Osteocyte (in vitro differentiated cells): ENCODE measurements around the gene ZNF853. TPM values are rescaled to one million over a fixed set of nuclear protein-coding genes. Genes with fewer than 3 reads are reported as not detected.
A peak's percentile ranks its signal among the peaks of the same experiment; 100 is the strongest.
"Not testable (repeated sequence)": the region's sequence is repeated elsewhere in the genome, so short reads cannot be mapped to it uniquely, and the experiment has no call there.

Experiments
- DNase-seq: peaks from one replicate; pipeline ENCODE4 v3.0.0; 2021; ENCODE audit warnings: mixed read lengths; ENCODE audit not compliant: unreplicated experiment; ENCODE audit errors: extremely low spot score
- H3K27ac Mint-ChIP-seq: one replicate; pipeline ENCODE4 v1.8.0; 2021; ENCODE audit warnings: mild to moderate bottlenecking, mixed read lengths; ENCODE audit not compliant: unreplicated experiment
- H3K27me3 Mint-ChIP-seq: one replicate; pipeline ENCODE4 v1.8.0; 2021; ENCODE audit warnings: mixed read lengths; ENCODE audit not compliant: unreplicated experiment
- H3K36me3 Mint-ChIP-seq: one replicate; pipeline ENCODE4 v1.8.0; 2021; ENCODE audit warnings: mixed read lengths; ENCODE audit not compliant: unreplicated experiment
- H3K4me1 Mint-ChIP-seq: one replicate; pipeline ENCODE4 v1.8.0; 2021; ENCODE audit warnings: mixed read lengths; ENCODE audit not compliant: unreplicated experiment
- H3K4me3 Mint-ChIP-seq: one replicate; pipeline ENCODE4 v1.8.0; 2021; ENCODE audit warnings: mild to moderate bottlenecking, moderate library complexity, mixed read lengths; ENCODE audit not compliant: unreplicated experiment
- H3K9me3 Mint-ChIP-seq: one replicate; pipeline ENCODE4 v1.8.0; 2021; ENCODE audit warnings: mixed read lengths; ENCODE audit not compliant: unreplicated experiment
- total RNA-seq: library from RNA; stranded (reverse); gene quantifications from 2 replicates; pipeline ENCODE4 v1.2.1, GENCODE V29; 2021
- TF ChIP-seq, protein P1 (sequence below): fragments of 200-600 bp; sonication (generic); IDR thresholded peaks from 2 replicates; pipeline ENCODE4 v1.5.0; 2021; ENCODE audit warnings: antibody characterized with exemption, mild to moderate bottlenecking, moderate library complexity

The ZNF853 gene
- total RNA-seq, 1 donor from 2014 or later: 18.2 TPM

DNA sequence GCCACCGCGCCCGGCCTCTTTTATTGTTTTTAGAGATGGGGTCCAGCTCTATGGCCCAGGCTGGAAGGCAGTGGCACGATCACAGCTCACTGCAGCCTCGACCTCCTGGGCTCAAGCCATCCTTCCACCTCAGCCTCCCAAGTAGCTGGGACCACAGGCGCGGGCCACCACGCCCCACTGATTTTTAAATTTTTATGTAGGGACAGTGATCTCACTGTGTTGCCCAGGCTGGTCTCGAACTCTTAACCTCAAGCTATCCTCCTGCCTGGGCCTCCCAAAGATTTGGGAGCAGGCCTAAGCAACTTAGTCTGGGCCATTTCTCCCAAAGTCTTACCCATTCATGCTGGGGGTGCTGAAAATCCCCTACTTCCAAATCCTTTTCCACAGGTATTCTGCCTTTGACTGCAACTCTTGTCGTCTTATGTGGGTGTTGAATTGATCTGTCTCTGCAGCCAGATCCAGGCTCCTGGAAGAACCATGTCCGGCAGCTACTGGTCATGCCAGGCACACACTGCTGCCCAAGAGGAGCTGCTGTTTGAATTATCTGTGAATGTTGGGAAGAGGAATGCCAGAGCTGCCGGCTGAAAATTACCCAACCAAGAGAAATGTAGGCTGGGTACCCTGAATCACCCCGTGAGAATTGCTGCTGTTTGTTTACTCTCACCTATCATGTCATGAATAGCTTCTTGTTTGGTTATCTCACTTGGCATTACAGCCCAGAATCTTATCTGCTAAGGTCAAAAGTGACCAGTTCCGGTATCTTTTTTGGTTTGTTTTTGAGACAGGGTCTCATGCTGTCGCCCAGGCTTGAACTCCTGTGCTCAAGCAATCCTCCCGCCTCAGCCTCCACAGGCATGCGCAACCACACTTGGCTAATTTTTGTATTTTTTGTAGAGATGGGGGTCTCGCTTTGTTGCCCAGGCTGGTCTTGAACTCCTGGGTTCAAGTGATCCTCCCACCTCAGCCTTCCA lies 37.0 kb upstream of the ZNF853 start:
- TF ChIP-seq, protein P1, sequence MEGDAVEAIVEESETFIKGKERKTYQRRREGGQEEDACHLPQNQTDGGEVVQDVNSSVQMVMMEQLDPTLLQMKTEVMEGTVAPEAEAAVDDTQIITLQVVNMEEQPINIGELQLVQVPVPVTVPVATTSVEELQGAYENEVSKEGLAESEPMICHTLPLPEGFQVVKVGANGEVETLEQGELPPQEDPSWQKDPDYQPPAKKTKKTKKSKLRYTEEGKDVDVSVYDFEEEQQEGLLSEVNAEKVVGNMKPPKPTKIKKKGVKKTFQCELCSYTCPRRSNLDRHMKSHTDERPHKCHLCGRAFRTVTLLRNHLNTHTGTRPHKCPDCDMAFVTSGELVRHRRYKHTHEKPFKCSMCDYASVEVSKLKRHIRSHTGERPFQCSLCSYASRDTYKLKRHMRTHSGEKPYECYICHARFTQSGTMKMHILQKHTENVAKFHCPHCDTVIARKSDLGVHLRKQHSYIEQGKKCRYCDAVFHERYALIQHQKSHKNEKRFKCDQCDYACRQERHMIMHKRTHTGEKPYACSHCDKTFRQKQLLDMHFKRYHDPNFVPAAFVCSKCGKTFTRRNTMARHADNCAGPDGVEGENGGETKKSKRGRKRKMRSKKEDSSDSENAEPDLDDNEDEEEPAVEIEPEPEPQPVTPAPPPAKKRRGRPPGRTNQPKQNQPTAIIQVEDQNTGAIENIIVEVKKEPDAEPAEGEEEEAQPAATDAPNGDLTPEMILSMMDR: no peak
- Mint-ChIP-seq H3K27ac (peak overlapping the region; percentile 93), H3K36me3 (peaks cover 23% of the 10 kb centered on the region), H3K9me3 (no peaks in the 10 kb centered on the region), H3K27me3 (no peaks in the 10 kb centered on the region), H3K4me1 (peaks cover 2% of the 10 kb centered on the region), H3K4me3 (peak overlapping the region; percentile 83)
- no peak for DNase-seq

DNA sequence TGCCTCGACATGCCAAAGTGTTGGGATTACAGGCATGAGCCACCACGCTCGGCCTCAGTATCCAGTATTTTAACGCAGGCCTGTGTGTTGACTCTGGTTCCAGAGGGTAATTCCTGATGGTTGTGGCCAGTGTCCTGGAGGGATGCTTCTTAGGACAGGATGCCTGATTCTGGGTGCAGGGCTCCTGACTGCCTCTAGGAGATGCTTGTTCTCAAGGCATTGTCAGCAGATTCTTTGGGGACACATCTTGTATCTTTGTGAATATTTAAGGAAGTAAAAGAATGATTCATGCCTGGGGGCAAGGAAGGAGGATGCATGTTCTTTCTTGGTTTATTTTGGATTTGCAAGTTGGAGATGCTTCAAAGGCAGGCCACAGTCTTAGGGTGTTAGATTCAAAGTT lies 36.0 kb upstream of the ZNF853 start:
- H3K27ac Mint-ChIP-seq: peak overlapping the region; percentile 34

DNA sequence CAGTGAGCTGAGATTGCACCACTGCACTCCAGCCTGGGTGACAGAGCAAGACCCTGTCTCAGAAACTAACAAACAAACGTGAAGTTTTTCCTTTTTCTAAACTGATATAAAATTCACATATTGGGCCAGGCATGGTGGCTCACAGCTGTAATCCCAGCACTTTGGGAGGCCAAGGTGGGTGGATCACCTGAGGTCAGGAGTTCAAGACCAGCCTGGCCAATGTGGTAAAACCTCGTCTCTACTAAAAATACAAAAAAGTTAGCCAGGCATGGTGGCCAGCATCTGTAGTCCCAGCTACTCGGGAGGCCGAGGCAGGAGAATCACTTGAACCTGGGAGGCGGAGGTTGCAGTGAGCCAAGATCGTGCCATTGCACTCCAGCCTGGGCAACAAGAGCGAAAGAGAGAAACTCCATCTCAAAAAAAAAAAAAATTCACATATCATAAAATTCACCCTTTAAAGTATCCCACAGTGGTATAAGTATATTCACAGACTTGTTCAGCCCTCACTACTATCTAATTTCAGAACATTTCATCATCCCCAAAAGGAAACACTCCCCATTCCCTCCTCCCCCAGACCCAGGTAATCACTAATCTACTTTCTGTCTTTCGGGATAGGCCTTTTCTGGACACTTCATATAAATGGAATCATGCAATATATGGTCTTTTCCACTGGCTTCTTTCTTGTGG lies 29.5 kb upstream of the ZNF853 start:
- H3K4me1 Mint-ChIP-seq, H3K4me3 Mint-ChIP-seq, DNase-seq, H3K9me3 Mint-ChIP-seq, H3K27me3 Mint-ChIP-seq: not testable (repeated sequence)
- Mint-ChIP-seq H3K36me3 (peaks cover 45% of the 10 kb centered on the region), H3K27ac (peak overlapping the region; percentile 25)

More for the DNA sequence above, 36.0 kb upstream of the ZNF853 start:
- TF ChIP-seq, protein P1: peak; percentile 20
- Mint-ChIP-seq H3K4me1 (peaks cover 2% of the 10 kb centered on the region), H3K36me3 (peaks cover 26% of the 10 kb centered on the region), H3K9me3 (no peaks in the 10 kb centered on the region), H3K4me3 (peak overlapping the region; percentile 16), H3K27me3 (no peaks in the 10 kb centered on the region)
- no peak for DNase-seq

DNA sequence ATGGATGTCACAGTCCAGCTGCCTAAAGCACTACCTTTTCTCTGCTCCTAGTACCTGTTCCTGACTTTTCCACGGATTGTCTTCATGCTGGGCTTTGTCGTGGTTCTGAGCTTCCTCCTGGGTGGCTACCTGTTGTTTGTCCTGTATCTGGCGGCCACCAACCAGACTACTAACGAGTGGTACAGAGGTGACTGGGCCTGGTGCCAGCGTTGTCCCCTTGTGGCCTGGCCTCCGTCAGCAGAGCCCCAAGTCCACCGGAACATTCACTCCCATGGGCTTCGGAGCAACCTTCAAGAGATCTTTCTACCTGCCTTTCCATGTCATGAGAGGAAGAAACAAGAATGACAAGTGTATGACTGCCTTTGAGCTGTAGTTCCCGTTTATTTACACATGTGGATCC lies 26.8 kb upstream of the ZNF853 start:
- Mint-ChIP-seq H3K4me3 (peak overlapping the region; percentile 33), H3K36me3 (peaks cover 33% of the 10 kb centered on the region), H3K4me1 (peaks cover 15% of the 10 kb centered on the region), H3K9me3 (no peaks in the 10 kb centered on the region), H3K27ac (peak overlapping the region; percentile 25), H3K27me3 (no peaks in the 10 kb centered on the region)
- TF ChIP-seq, protein P1: no peak
- DNase-seq: no peak

DNA sequence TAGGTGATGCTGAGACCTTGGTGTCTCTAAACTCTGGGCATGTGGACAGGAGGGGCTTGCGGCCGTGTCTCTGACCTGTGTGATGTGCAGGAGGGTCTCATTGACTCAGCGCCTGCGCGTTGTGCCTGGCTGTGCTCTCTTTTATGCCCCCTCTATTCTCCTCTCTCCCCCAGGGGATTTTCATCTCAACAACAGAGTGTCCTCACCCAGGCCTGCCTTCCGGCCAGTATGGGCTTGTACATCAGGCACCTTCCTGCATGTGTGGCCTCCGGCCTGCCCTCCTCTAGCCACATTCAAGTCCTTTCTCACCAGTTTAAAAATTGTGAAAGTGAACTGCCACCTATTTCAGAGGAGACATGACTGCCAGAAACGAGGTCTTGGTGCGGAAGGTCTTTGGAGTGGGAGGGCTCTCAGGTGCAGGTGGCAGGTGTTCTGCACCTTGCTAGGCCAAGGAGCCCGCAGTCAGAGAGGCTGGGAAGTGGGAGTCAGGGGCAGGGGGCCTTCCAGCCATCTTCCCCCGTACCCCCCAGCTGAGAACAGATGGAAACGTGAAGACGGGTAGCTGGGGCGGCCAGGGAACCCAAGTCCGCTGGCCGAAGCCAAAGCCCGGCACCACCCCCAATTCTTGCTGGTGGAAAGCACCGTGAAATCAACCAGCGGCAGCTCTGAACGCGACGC lies 26.1 kb upstream of the ZNF853 start:
- peak overlapping the region; percentile 68 for H3K4me3 Mint-ChIP-seq
- peaks cover 35% of the 10 kb centered on the region for H3K36me3 Mint-ChIP-seq
- H3K27me3 Mint-ChIP-seq: no peaks in the 10 kb centered on the region
- DNase-seq: no peak
- H3K27ac Mint-ChIP-seq: peak overlapping the region; percentile 47
- no peaks in the 10 kb centered on the region for H3K9me3 Mint-ChIP-seq
- TF ChIP-seq, protein P1: no peak
- H3K4me1 Mint-ChIP-seq: peaks cover 15% of the 10 kb centered on the region
